SIG-M5 treated with dmso at 0.1 percent for 504 hours (cell line): Measurements from ENCODE around the gene KCNK13.
A peak's percentile ranks its signal among the peaks of the same experiment; 100 is the strongest.

Source experiments
- DNase-seq: peaks from one replicate; lab custom pipeline; 2025; ENCODE audit not compliant: unreplicated experiment; lab: John Stamatoyannopoulos, UW

KCNK13 gene

DNA sequence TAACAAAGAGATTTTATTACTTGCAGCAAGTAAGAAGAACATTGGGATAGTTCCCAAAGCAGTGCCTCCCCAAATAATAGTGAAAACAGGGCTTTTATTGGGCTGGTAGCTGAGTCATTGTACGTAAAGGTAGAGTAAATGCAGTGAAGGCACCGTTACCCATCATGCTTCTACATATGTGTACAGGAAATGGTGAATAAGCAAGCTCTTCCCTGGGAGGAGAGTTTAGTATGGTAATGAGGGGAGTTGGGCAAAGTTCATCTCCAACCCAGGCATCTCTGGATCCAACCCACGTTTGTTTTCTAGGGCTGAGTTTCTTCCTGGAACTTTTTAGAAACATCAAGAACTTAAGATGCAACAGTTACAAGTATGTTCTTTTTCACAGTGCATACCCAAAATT, 56.2 kb downstream of the KCNK13 start:
- DNase-seq = no peak

DNA sequence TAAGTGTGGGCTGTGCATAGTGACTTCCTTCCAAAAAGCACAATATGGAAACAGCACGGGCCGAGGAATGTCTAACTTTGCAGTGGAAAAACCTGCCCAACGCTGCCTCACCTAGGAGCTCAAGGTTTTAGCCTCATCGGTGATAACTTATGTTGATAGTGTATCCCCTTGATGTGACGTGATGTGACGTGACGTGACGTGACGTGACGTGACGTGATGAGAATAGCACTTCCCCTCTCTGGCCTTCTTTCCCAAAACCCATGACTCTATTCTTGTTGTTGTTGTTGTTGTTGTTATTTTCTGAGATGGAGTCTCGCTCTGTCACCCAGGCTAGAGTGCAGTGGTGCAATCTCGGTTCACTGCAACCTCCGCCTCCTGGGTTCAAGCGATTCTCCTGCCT, 64.5 kb downstream of the KCNK13 start:
- no peak for DNase-seq

DNA sequence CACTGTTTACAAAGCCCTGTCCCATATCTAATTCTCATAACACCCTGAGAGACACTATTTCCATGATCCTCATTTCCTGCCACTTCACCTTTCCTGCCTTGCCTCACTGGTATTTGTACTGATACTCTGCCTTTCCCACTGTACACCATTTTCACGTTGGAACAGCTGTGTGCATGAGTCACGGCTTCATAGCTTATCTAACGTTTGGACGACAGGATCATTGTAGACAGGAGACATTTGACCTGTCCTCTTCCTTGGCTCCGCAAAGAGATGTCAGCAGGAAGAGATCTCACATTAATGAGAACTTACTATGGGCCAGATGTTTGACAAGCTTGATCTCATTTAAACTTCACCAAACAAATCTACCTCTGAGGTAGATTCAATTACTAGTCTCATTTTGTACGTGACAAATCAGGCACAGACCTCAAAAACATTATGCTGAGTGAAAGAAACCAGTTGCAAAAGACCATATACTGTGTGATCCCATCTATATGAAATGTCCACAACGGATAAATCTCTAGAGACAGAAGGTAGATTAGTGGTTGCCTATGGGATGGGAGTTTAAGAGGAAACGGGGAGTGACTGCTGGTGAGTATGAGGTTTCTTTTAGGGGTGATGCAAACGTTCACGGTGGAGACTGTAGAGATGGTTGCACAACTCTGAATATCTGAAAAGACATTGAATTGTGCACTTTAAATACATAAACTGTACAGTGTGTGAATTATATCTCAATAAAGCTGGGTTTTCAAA, 71.2 kb downstream of the KCNK13 start:
- DNase-seq = peak; percentile 58

DNA sequence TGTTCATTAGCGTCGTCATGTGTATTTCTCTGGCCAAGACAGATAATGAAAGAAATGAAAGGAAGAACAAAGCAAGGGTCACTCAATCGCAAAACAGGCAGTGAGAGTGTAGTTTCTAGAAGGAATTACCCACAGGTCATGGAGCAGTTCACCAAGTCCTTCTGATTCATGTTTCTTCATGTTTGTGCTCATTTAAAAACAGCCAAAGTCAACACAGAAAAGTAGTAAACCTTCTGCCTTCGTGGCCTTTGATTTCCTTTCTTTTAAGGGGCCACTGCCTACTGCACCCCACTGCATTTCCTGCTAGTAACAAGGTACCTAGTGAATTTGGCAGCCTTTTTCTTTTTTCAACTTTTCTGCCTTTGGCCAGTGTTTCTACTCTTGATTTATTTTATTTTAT, 75.1 kb downstream of the KCNK13 start:
- no peak for DNase-seq

GRCh38 chr14:90137807-90138206, 76.0 kb downstream of the KCNK13 start:
- no peak for DNase-seq

- DNase-seq = no peak
Measured at GRCh38 chr14:90139199-90139598, 77.4 kb downstream of the KCNK13 start.

GRCh38 chr14:90140298-90140955, 78.6 kb downstream of the KCNK13 start:
- no peak for DNase-seq

GRCh38 chr14:90140956-90141316, 79.1 kb downstream of the KCNK13 start:
- no peak for DNase-seq

GRCh38 chr14:90153429-90153828, 91.6 kb downstream of the KCNK13 start:
- DNase-seq = no peak

DNA sequence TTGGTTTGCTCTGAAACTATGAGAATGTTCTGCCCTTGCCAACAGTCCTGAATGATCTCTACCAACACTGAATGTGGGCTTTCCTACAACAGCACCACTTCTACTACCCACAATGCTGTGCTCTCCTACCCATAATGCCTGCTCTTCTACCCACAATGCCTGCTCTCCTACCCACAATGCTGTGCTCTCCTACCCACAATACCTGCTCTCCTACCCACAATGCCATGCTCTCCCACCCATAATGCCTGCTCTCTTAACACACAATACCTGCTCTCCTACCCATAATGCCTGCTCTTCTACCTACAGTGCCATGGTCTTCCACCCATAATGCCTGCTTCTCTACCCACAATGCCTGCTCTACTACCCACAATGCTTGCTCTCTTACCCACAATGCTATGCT, 92.3 kb downstream of the KCNK13 start:
- no peak for DNase-seq

GRCh38 chr14:90159146-90159545, 97.4 kb downstream of the KCNK13 start:
- DNase-seq = no peak

GRCh38 chr14:90159688-90160087, 97.9 kb downstream of the KCNK13 start:
- DNase-seq = no peak

DNA sequence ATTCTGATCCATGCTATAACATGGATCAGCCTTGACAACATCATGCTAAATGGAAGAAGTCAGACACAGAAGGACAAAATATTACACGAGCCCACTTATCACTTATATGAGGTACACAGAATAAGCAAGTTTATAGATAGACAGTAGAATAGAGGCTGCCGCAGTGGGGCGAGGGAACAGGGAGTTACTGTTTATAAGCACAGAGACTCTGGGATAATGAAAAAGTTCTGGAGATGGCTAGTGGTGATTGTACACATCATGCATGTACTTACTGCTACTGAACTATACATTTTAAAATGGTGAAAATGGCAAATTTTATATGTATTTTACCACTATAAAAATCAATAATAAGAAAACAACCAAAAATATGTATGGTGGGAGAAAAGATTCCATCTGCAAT, 99.3 kb downstream of the KCNK13 start:
- DNase-seq = no peak

- DNase-seq = no peak
Measured at GRCh38 chr14:90168425-90169105, 106.8 kb downstream of the KCNK13 start.

GRCh38 chr14:90175631-90176030, 113.8 kb downstream of the KCNK13 start:
- no peak for DNase-seq

- no peak for DNase-seq
Measured at GRCh38 chr14:90177539-90178189, 115.9 kb downstream of the KCNK13 start.

GRCh38 chr14:90179357-90179756, 117.6 kb downstream of the KCNK13 start:
- no peak for DNase-seq

DNA sequence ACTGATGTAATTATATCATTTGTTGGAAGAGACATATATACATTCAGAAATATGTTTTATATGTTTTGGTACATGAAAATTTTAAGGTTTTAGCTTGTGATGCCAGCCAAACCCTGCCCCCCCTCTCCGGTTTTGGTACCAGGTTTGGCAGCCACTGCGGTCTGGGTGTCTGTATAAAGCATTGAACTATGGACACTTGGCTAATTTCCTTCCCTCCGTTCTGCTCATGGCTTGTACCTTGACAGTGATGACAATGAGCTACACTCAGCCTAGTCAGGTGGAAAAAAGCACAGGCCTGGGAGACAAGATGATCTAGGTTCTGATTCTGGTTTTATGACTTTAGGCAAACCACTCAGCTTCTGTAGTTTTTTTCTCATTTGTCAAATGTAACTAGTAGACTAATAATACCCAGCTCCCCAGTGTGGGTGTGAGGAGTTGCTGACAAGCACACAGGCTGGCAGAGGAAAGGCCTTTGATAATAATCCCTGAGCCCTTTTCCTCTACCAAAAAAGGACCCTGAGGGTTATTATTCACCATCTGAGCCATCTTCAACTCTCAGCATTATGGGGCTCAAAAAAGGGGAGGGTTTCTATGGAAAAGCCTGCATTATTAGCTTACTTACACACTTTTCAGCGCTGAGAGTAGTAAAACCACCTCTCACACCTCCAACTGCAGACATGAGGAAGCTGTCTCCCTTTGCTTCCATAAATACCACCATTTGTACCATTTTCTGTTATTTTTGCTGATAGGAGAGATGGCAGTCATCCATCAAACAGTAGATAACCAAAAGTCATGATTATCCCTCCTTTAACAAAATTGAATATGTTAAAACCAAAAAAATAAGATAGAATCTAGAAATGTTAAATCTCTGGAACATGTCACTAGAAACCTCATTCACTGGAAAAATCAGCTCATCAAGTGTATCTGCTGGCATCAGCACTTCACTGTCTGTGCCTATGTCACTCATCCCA, 118.3 kb downstream of the KCNK13 start:
- no peak for DNase-seq

- DNase-seq = no peak
Measured at GRCh38 chr14:90184094-90184493, 122.3 kb downstream of the KCNK13 start.

DNA sequence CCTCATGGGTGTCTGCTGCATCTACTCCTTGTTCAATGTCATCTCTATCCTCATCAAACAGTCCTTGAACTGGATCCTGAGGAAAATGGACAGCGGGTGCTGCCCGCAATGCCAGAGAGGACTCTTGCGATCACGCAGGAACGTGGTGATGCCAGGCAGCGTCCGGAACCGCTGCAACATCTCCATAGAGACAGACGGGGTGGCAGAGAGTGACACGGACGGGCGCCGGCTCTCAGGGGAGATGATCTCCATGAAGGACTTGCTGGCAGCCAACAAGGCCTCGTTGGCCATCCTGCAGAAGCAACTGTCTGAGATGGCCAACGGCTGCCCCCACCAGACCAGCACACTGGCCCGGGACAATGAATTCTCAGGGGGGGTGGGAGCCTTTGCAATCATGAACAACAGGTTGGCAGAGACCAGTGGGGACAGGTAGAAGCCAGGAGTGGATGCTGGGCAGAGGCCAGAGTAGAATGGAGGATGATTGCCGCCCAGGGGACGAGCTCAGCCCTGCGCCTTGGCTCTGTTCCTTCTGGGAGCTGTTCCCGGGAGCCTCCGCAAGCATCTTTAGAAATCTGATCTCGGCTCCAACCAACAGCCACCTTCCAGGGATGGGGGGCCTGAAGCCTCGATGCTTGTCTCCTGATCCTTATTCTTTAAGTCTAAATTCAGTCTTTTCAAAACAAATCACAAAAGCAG, 122.9 kb downstream of the KCNK13 start:
- DNase-seq = no peak
